H9 (cell line): ENCODE results near the gene GSTA5. TPM values are rescaled to one million over a fixed set of nuclear protein-coding genes. Genes with fewer than 3 reads are reported as not detected.
"Not testable (repeated sequence)": the region's sequence is repeated elsewhere in the genome, so short reads cannot be mapped to it uniquely, and the experiment has no call there.

Experiments used
- DNase-seq: peaks from one replicate; pipeline ENCODE4 v3.0.0-alpha.2; 2017
- H2AFZ ChIP-seq: one replicate; pipeline ENCODE4 v1.6.1; 2013; ENCODE audit warnings: mild to moderate bottlenecking, low read length, control low read depth, moderate library complexity
- H2AK5ac ChIP-seq: 2 replicates; pipeline ENCODE4 v1.6.1; 2013; ENCODE audit warnings: low read length, control low read depth, mixed read lengths; ENCODE audit not compliant: insufficient read length
- H2BK120ac ChIP-seq: one replicate; pipeline ENCODE4 v1.6.1; 2013; ENCODE audit warnings: low read depth, mild to moderate bottlenecking, low read length, control low read depth, inconsistent platforms; ENCODE audit not compliant: poor library complexity, severe bottlenecking
- H2BK12ac ChIP-seq: 2 replicates; pipeline ENCODE4 v1.6.1; 2013; ENCODE audit warnings: low read length, control low read depth, mixed read lengths, low read depth; ENCODE audit not compliant: insufficient read length
- H2BK15ac ChIP-seq: 2 replicates; pipeline ENCODE4 v1.6.1; 2013; ENCODE audit warnings: low read depth, low read length, control low read depth
- H2BK20ac ChIP-seq: one replicate; pipeline ENCODE4 v1.6.1; 2013; ENCODE audit warnings: low read depth, mild to moderate bottlenecking, low read length, control low read depth, inconsistent platforms; ENCODE audit not compliant: poor library complexity, severe bottlenecking
- H2BK5ac ChIP-seq: 2 replicates; pipeline ENCODE4 v1.6.1; 2013; ENCODE audit warnings: low read length, control low read depth, mixed read lengths; ENCODE audit not compliant: insufficient read length
- H3K14ac ChIP-seq: 2 replicates; pipeline ENCODE4 v1.6.1; 2013; ENCODE audit warnings: low read length, control low read depth; ENCODE audit not compliant: insufficient read depth
- H3K18ac ChIP-seq: 2 replicates; pipeline ENCODE4 v1.6.1; 2013; ENCODE audit warnings: low read depth, mild to moderate bottlenecking, mixed read lengths, low read length, control low read depth; ENCODE audit not compliant: insufficient read length
- H3K23ac ChIP-seq: 2 replicates; pipeline ENCODE4 v1.6.1; 2013; ENCODE audit warnings: low read length, control low read depth, mixed read lengths, low read depth; ENCODE audit not compliant: insufficient read length
- H3K23me2 ChIP-seq: 2 replicates; pipeline ENCODE4 v1.6.1; 2013; ENCODE audit warnings: low read depth, mild to moderate bottlenecking, mixed read lengths, low read length, control low read depth; ENCODE audit not compliant: insufficient read length, poor library complexity, severe bottlenecking
- H3K27ac ChIP-seq: 2 replicates; pipeline ENCODE4 v1.5.1; 2013; ENCODE audit warnings: low read length, control low read depth, mixed read lengths, low read depth; ENCODE audit not compliant: insufficient read length
- H3K27me3 ChIP-seq: 2 replicates; pipeline ENCODE4 v1.6.1; 2013; ENCODE audit warnings: low read length, control low read depth, inconsistent platforms; ENCODE audit not compliant: insufficient read depth
- H3K4ac ChIP-seq: 2 replicates; pipeline ENCODE4 v1.6.1; 2013; ENCODE audit warnings: low read depth, mild to moderate bottlenecking, control low read depth, inconsistent platforms, low read length, moderate library complexity
- H3K4me1 ChIP-seq: 2 replicates; pipeline ENCODE4 v1.6.1; 2013; ENCODE audit warnings: low read length, control low read depth, inconsistent platforms; ENCODE audit not compliant: insufficient read depth
- H3K4me2 ChIP-seq: 2 replicates; pipeline ENCODE4 v1.6.1; 2013; ENCODE audit warnings: low read length, control low read depth, mixed read lengths; ENCODE audit not compliant: insufficient read length, insufficient read depth
- H3K56ac ChIP-seq: 2 replicates; pipeline ENCODE4 v1.6.1; 2013; ENCODE audit warnings: low read depth, mild to moderate bottlenecking, mixed read lengths, low read length, control low read depth; ENCODE audit not compliant: insufficient read length
- H3K79me1 ChIP-seq: 2 replicates; pipeline ENCODE4 v1.6.1; 2013; ENCODE audit warnings: low read depth, mild to moderate bottlenecking, moderate library complexity, low read length, control low read depth, inconsistent platforms; ENCODE audit not compliant: insufficient read depth, poor library complexity, severe bottlenecking
- H3K79me2 ChIP-seq: 2 replicates; pipeline ENCODE4 v1.6.1; 2013; ENCODE audit warnings: low read length, control low read depth, inconsistent platforms; ENCODE audit not compliant: insufficient read depth
- H3K9ac ChIP-seq: 2 replicates; pipeline ENCODE4 v1.6.1; 2013; ENCODE audit warnings: low read length, control low read depth, mixed read lengths; ENCODE audit not compliant: insufficient read length; ENCODE audit errors: extremely low read depth
- H3K9me3 ChIP-seq: one replicate; pipeline ENCODE4 v1.6.1; 2013; ENCODE audit warnings: low read depth, low read length, inconsistent platforms; ENCODE audit not compliant: control insufficient read depth
- H3T11ph ChIP-seq: one replicate; pipeline ENCODE4 v1.6.1; 2013; ENCODE audit warnings: mild to moderate bottlenecking, low read length, control low read depth, inconsistent platforms
- H4K20me1 ChIP-seq: one replicate; pipeline ENCODE4 v1.6.1; 2013; ENCODE audit not compliant: control insufficient read depth, insufficient read length, insufficient read depth
- H4K5ac ChIP-seq: 2 replicates; pipeline ENCODE4 v1.6.1; 2013; ENCODE audit warnings: low read depth, mild to moderate bottlenecking, mixed read lengths, low read length, control low read depth; ENCODE audit not compliant: insufficient read length
- H4K8ac ChIP-seq: replicated peaks from 2 replicates; pipeline ENCODE4 v1.6.1; 2013; ENCODE audit warnings: low read length, control low read depth, mixed read lengths, low read depth; ENCODE audit not compliant: insufficient read length
- H4K91ac ChIP-seq: 2 replicates; pipeline ENCODE4 v1.6.1; 2013; ENCODE audit warnings: low read depth, mild to moderate bottlenecking, moderate library complexity, mixed read lengths, low read length, control low read depth; ENCODE audit not compliant: insufficient read length
- H3K27ac Mint-ChIP-seq, 3 experiments: 2 replicates in 2 of 3; 3 replicates in 1 of 3; pipeline ENCODE4 v1.8.0; 2020 to 2021; ENCODE audit warnings: mixed read lengths in 3 of 3, mild to moderate bottlenecking in 1 of 3, moderate library complexity in 1 of 3
- H3K27me3 Mint-ChIP-seq: 2 replicates; pipeline ENCODE4 v1.8.0; 2021; ENCODE audit warnings: low read depth, mild to moderate bottlenecking, moderate library complexity, mixed read lengths
- H3K36me3 Mint-ChIP-seq, 3 experiments: 2 replicates in 2 of 3; 3 replicates in 1 of 3; pipeline ENCODE4 v1.8.0; 2020 to 2021; ENCODE audit warnings: low read depth in 3 of 3, mixed read lengths in 3 of 3; ENCODE audit not compliant: insufficient read depth in 1 of 3
- H3K4me1 Mint-ChIP-seq, 2 experiments: 2 replicates each; pipeline ENCODE4 v1.8.0; 2020; ENCODE audit warnings: mixed read lengths in 2 of 2
- H3K4me3 Mint-ChIP-seq, 2 experiments: 2 replicates in 1 of 2; 3 replicates in 1 of 2; pipeline ENCODE4 v1.8.0; 2020 to 2021; ENCODE audit warnings: mild to moderate bottlenecking in 2 of 2, mixed read lengths in 2 of 2, moderate library complexity in 1 of 2
- H3K9me3 Mint-ChIP-seq, 2 experiments: 2 replicates in 1 of 2; 3 replicates in 1 of 2; pipeline ENCODE4 v1.8.0; 2020; ENCODE audit warnings: mild to moderate bottlenecking in 2 of 2, mixed read lengths in 2 of 2, moderate library complexity in 1 of 2
- WGBS: extraction: QIAGEN DNeasy Blood & Tissue Kit; methylation state at CpG from one replicate; pipeline ENCODE4 v1.1.7; 2013; ENCODE audit warnings: missing lambda C conversion rate, low lambda C conversion rate, mixed read lengths; ENCODE audit not compliant: insufficient read length; ENCODE audit errors: extremely low coverage; 5-methylcytosine and 5-hydroxymethylcytosine counted together
- total RNA-seq: library from RNA; stranded (reverse); gene quantifications from 2 replicates; pipeline ENCODE4 v1.2.1, GENCODE V29; 2021

Gene GSTA5
- total RNA-seq, 1 experiment from 2014 or later: not detected

- peaks cover 5 to 15% (median 5%) of the 10 kb centered on the region in 3 experiments for H3K36me3 Mint-ChIP-seq
- not testable (repeated sequence) for H3K4me1 ChIP-seq, H4K8ac ChIP-seq, H4K5ac ChIP-seq, DNase-seq, H2AK5ac ChIP-seq, H3K4ac ChIP-seq, H3T11ph ChIP-seq, H2AFZ ChIP-seq, H3K9me3 ChIP-seq, H3K23me2 ChIP-seq, H2BK120ac ChIP-seq, H3K79me1 ChIP-seq, H2BK20ac ChIP-seq, H3K56ac ChIP-seq, H3K4me3 Mint-ChIP-seq, H3K14ac ChIP-seq, H4K91ac ChIP-seq, H3K27ac ChIP-seq, H2BK12ac ChIP-seq, H3K23ac ChIP-seq, H3K27me3 Mint-ChIP-seq, H3K79me2 ChIP-seq, H4K20me1 ChIP-seq, H2BK5ac ChIP-seq, H3K4me2 ChIP-seq, H3K18ac ChIP-seq, H3K9ac ChIP-seq, H2BK15ac ChIP-seq, H3K27me3 ChIP-seq, H3K4me1 Mint-ChIP-seq
- no CpG with 5 or more reads among the region's 2 CpGs for WGBS
- H3K27ac Mint-ChIP-seq: peak overlapping the region in 1 of 3 experiments; percentile 70; a peak in 1 of 7 replicates
- peaks cover 11 to 21% of the 10 kb centered on the region in 2 experiments for H3K9me3 Mint-ChIP-seq
These were observed 46.2 kb downstream of the GSTA5 start for GRCh38 chr6:52794366-52794765.
